ENCODE results near the gene CEP192.

Gene CEP192

GRCh38 chr18:13032173-13032572 lies 41.0 kb downstream of the CEP192 start:
- no peak for DNase-seq (ENCODE audit: low spot score)
- TF ChIP-seq, protein P1, sequence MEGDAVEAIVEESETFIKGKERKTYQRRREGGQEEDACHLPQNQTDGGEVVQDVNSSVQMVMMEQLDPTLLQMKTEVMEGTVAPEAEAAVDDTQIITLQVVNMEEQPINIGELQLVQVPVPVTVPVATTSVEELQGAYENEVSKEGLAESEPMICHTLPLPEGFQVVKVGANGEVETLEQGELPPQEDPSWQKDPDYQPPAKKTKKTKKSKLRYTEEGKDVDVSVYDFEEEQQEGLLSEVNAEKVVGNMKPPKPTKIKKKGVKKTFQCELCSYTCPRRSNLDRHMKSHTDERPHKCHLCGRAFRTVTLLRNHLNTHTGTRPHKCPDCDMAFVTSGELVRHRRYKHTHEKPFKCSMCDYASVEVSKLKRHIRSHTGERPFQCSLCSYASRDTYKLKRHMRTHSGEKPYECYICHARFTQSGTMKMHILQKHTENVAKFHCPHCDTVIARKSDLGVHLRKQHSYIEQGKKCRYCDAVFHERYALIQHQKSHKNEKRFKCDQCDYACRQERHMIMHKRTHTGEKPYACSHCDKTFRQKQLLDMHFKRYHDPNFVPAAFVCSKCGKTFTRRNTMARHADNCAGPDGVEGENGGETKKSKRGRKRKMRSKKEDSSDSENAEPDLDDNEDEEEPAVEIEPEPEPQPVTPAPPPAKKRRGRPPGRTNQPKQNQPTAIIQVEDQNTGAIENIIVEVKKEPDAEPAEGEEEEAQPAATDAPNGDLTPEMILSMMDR (IDR thresholded peaks at IDR 0.05; ENCODE audit: extremely low read depth, missing control alignments): no peak

DNA sequence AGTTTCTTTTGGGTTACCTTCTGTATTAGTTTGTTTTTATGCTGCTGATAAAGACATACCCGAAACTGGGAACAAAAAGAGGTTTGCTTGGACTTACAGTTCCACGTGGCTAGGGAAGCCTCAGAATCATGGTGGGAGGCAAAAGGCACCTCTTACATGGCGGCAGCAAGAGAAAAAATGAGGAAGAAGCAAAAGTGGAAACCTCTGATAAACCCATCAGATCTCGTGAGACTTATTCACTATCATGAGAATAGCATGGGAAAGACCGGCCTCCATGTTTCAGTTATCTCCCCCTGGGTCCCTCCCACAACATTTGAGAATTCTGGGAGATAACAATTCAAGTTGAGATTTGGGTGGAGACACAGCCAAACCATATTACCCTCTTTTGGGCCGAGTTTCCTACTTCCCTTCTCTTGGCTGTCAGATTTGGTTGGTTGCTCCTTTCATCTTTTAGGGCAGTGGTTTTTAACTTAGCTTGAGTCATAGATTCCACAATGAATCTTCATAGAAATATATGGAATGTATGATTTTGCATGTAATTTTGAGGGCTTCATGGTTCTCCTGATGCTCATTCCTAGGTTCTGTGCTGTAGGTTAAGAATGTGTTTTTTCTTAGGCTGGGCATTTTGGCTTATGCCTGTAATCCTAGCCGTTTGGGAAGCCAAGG lies 44.2 kb downstream of the CEP192 start:
- no peak for DNase-seq (ENCODE audit: low spot score)
- TF ChIP-seq, protein P1 (IDR thresholded peaks at IDR 0.05; ENCODE audit: extremely low read depth, missing control alignments): no peak

DNA sequence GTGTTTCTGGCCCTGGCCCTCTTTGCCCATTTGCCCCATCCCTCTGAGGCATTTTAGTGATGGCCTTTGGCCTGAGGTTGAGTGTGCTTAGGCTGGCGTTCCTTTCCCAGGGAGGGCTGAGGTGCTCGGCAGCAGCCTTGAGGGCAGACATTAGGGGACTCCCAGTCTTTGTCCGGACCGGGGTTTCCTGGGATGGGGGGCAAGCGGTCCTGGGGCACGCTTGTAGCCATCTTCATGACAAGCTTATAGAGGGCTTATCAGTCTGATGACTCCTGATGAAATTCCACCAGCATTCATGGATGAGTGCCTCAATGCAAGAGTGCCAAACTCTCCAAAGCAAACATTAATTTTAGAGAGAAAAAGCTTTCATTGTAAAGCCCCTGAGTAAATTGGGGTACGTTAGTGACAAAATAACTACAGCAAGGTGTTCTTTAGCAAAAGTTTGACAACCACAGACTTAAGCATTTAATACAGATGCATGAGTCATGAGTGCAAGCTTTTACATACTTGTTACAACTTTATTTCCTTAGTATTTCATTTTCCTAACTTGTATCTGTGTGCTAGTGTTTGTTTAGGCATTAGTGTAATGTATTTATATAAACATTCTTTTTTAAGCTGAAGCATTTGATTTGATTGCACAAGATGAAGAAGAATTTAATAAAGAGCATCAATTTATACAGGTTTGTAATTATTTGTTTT lies 45.6 kb downstream of the CEP192 start:
- TF ChIP-seq, protein P1 (IDR thresholded peaks at IDR 0.05; ENCODE audit: extremely low read depth, missing control alignments): no peak
- DNase-seq (ENCODE audit: low spot score): no peak

DNA sequence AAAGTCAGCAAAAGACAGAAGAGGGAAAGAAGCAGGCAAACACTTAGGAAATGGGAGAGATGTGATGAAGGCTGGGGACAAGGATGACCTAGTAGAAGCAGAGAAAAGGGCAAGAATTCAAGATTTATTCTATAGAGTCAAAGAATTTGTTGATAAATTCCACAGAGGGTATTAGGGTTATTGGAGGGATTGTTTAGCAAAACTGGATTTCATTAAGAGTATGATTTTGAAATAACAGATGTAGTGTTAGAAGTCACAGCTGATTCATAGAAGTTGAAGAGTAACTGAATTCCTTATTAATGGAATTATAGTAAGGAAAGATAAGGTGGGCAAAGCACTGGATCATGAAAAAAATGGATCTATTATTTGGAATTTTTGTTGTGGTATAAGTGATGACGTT lies 48.6 kb downstream of the CEP192 start:
- DNase-seq (ENCODE audit: low spot score): no peak
- TF ChIP-seq, protein P1 (IDR thresholded peaks at IDR 0.05; ENCODE audit: extremely low read depth, missing control alignments): no peak

DNA sequence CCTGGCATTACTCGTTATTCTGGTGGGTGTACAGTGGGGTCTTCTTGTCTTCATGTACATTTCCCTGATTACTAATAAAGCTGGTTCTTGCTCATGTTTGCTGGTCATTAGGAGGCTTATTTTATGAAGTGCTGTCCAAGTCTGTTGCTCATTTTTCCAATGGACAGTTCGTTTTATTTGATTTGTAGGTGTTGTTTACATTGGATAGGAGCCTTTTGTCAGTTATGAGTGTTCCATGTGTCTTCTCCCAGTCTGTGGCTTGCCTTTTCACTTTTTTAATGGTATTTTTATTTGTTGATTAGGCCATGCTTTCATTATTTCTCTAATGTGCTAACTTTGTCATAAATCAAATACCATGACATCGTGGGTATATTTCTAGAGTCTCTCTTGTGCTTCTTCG lies 51.9 kb downstream of the CEP192 start:
- DNase-seq (ENCODE audit: low spot score): no peak
- TF ChIP-seq, protein P1 (IDR thresholded peaks at IDR 0.05; ENCODE audit: extremely low read depth, missing control alignments): no peak

DNA sequence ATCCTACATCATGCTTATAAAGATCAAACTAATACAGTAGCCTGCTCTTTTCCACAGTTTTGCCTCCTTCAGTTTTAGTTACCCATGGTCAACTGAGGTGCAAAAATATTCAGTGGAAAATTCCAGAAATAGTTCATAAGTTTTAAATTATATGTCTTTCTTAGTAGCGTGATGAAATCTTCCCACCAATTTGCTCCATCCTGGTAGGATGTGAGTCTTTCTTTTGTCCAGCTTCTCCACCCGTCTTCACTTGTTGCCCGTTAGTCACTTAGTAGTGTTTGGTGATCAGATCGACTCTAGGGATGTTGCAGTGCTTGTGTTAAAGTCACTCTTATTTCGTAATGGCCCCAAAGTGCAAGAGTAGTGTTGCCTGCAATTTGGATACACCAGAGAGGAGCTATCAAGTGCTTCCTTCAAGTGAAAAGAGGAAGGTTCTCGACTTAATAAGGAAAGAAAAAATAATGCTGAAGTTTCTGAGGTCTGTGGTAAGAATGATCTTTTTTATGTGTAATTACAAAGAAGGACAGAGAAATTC lies 57.0 kb downstream of the CEP192 start:
- no peak for DNase-seq (ENCODE audit: low spot score)
- TF ChIP-seq, protein P1 (IDR thresholded peaks at IDR 0.05; ENCODE audit: extremely low read depth, missing control alignments): no peak

- DNase-seq (ENCODE audit: low spot score): no peak
- TF ChIP-seq, protein P1 (IDR thresholded peaks at IDR 0.05; ENCODE audit: extremely low read depth, missing control alignments): no peak
Observed at GRCh38 chr18:13051159-13051558, 60.0 kb downstream of the CEP192 start.
